ENCODE data around the gene FAM76A. TPM values are rescaled to one million over a fixed set of nuclear protein-coding genes. Genes with fewer than 3 reads are reported as not detected.
A peak's percentile ranks its signal among the peaks of the same experiment; 100 is the strongest.

The FAM76A gene
- total RNA-seq, 8 experiments from 2014 or later: 4.4 to 13.0 (median 11.2) TPM

- Histone ChIP-seq H3K27ac (no peak overlapping the region), H3K4me1 (replicated peaks in 1 of 2) (no peaks in the 10 kb centered on the region), H3K4me3 (no peak overlapping the region)
- 83 to 100% (median 93%) methylated on average over 1 to 5 of the region's 5 CpGs; no CpG with 5 or more reads in 5 of the 10 experiments for WGBS, 10 experiments
- in situ Hi-C loops (cut with MboI; ENCODE audit: low pct_unique_long_range_greater_than_20kb in 2 of 9, low sequenced_read_pairs in 9 of 9, unreplicated experiment in 9 of 9): no loop called here
- no peak for ATAC-seq (replicated peaks in 6 of 8)
These were observed 18.8 kb downstream of the FAM76A start for GRCh38 chr1:27744556-27744955.

- no peaks in the 10 kb centered on the region for H3K4me1 ChIP-seq (replicated peaks in 1 of 2)
- WGBS, 10 experiments: 75 to 96% (median 91%) methylated on average over 2 to 4 of the region's 4 CpGs; no CpG with 5 or more reads in 1 of the 10 experiments
- in situ Hi-C loops (cut with MboI; ENCODE audit: low pct_unique_long_range_greater_than_20kb in 2 of 9, low sequenced_read_pairs in 9 of 9, unreplicated experiment in 9 of 9): no loop called here
- H3K4me3 ChIP-seq: no peak overlapping the region
- no peak for ATAC-seq (replicated peaks in 6 of 8)
- H3K27ac ChIP-seq: no peak overlapping the region
These were observed 19.7 kb downstream of the FAM76A start for GRCh38 chr1:27745466-27745865.

- no peaks in the 10 kb centered on the region for H3K4me1 ChIP-seq (replicated peaks in 1 of 2)
- no peak for ATAC-seq (replicated peaks in 6 of 8)
- no peak overlapping the region for H3K27ac ChIP-seq
- H3K4me3 ChIP-seq: no peak overlapping the region
- in situ Hi-C loops (cut with MboI; ENCODE audit: low pct_unique_long_range_greater_than_20kb in 2 of 9, low sequenced_read_pairs in 9 of 9, unreplicated experiment in 9 of 9): no loop called here
- WGBS, 10 experiments: 37 to 93% (median 86%) methylated on average over 1 to 3 of the region's 3 CpGs; no CpG with 5 or more reads in 1 of the 10 experiments
These were observed 26.6 kb downstream of the FAM76A start for GRCh38 chr1:27752360-27752759.

- Histone ChIP-seq H3K4me1 (replicated peaks in 1 of 2) (no peaks in the 10 kb centered on the region), H3K4me3 (no peak overlapping the region), H3K27ac (no peak overlapping the region)
- 80 to 100% (median 100%) methylated on average over 1 of the region's 1 CpG; no CpG with 5 or more reads in 5 of the 10 experiments for WGBS, 10 experiments
- ATAC-seq (replicated peaks in 6 of 8): no peak
- in situ Hi-C loops (cut with MboI; ENCODE audit: low pct_unique_long_range_greater_than_20kb in 2 of 9, low sequenced_read_pairs in 9 of 9, unreplicated experiment in 9 of 9): no loop called here
These were observed 29.5 kb downstream of the FAM76A start for GRCh38 chr1:27755286-27755685.

- Histone ChIP-seq H3K4me1 (replicated peaks in 1 of 2) (no peaks in the 10 kb centered on the region), H3K27ac (no peak overlapping the region), H3K4me3 (no peak overlapping the region)
- in situ Hi-C loops (cut with MboI; ENCODE audit: low pct_unique_long_range_greater_than_20kb in 2 of 9, low sequenced_read_pairs in 9 of 9, unreplicated experiment in 9 of 9): no loop called here
- WGBS, 10 experiments: 67 to 100% (median 97%) methylated on average over 1 to 4 of the region's 4 CpGs
- ATAC-seq (replicated peaks in 6 of 8): no peak
These were observed 30.1 kb downstream of the FAM76A start for GRCh38 chr1:27755865-27756264.

GRCh38 chr1:27759236-27759635, 33.5 kb downstream of the FAM76A start:
- 56 to 100% (median 100%) methylated on average over 1 to 2 of the region's 2 CpGs for WGBS, 10 experiments
- ATAC-seq (replicated peaks in 6 of 8): no peak

GRCh38 chr1:27760426-27760825, 34.7 kb downstream of the FAM76A start:
- Histone ChIP-seq H3K4me3 (no peak overlapping the region), H3K4me1 (replicated peaks in 1 of 2) (no peaks in the 10 kb centered on the region), H3K27ac (no peak overlapping the region)
- WGBS, 10 experiments: 60 to 100% (median 90%) methylated on average over 2 to 3 of the region's 3 CpGs
- ATAC-seq (replicated peaks in 6 of 8): peak in 2 of 8 experiments; percentile 35 to 43
- in situ Hi-C loops (cut with MboI; ENCODE audit: low pct_unique_long_range_greater_than_20kb in 2 of 9, low sequenced_read_pairs in 9 of 9, unreplicated experiment in 9 of 9): no loop called here

More at GRCh38 chr1:27759236-27759635, 33.5 kb downstream of the FAM76A start:
- in situ Hi-C loops (cut with MboI; ENCODE audit: low pct_unique_long_range_greater_than_20kb in 2 of 9, low sequenced_read_pairs in 9 of 9, unreplicated experiment in 9 of 9): no loop called here
- Histone ChIP-seq H3K27ac (no peak overlapping the region), H3K4me1 (replicated peaks in 1 of 2) (no peaks in the 10 kb centered on the region), H3K4me3 (no peak overlapping the region)

GRCh38 chr1:27762033-27762432, 36.3 kb downstream of the FAM76A start:
- in situ Hi-C loops (cut with MboI; ENCODE audit: low pct_unique_long_range_greater_than_20kb in 2 of 9, low sequenced_read_pairs in 9 of 9, unreplicated experiment in 9 of 9): no loop called here
- WGBS, 10 experiments: 86% methylated on average over 1 of the region's 1 CpG; no CpG with 5 or more reads in 8 of the 10 experiments

GRCh38 chr1:27763358-27763757, 37.6 kb downstream of the FAM76A start:
- in situ Hi-C loops (cut with MboI; ENCODE audit: low pct_unique_long_range_greater_than_20kb in 2 of 9, low sequenced_read_pairs in 9 of 9, unreplicated experiment in 9 of 9): no loop called here
- Histone ChIP-seq H3K4me3 (no peak overlapping the region), H3K27ac (no peak overlapping the region), H3K4me1 (replicated peaks in 1 of 2) (no peaks in the 10 kb centered on the region)
- ATAC-seq (replicated peaks in 6 of 8): peak in 3 of 8 experiments; percentile 31 to 51 (median 45)
- 80 to 100% (median 91%) methylated on average over 1 to 4 of the region's 4 CpGs; no CpG with 5 or more reads in 4 of the 10 experiments for WGBS, 10 experiments

More at GRCh38 chr1:27762033-27762432, 36.3 kb downstream of the FAM76A start:
- Histone ChIP-seq H3K4me3 (no peak overlapping the region), H3K4me1 (replicated peaks in 1 of 2) (no peaks in the 10 kb centered on the region), H3K27ac (no peak overlapping the region)
- peak in 3 of 8 experiments; percentile 59 to 78 (median 75) for ATAC-seq (replicated peaks in 6 of 8)

- Histone ChIP-seq H3K4me1 (replicated peaks in 1 of 2) (peaks cover 5 to 12% of the 10 kb centered on the region in 2 donors), H3K4me3 (no peak overlapping the region), H3K27ac (no peak overlapping the region)
- in situ Hi-C loops (cut with MboI; ENCODE audit: low pct_unique_long_range_greater_than_20kb in 2 of 9, low sequenced_read_pairs in 9 of 9, unreplicated experiment in 9 of 9): no loop called here
- 0 to 100% (median 82%) methylated on average over 1 to 2 of the region's 2 CpGs; no CpG with 5 or more reads in 3 of the 10 experiments for WGBS, 10 experiments
- ATAC-seq (replicated peaks in 6 of 8): no peak
These were observed 44.6 kb downstream of the FAM76A start for GRCh38 chr1:27770293-27770830.

- in situ Hi-C loops (cut with MboI; ENCODE audit: low pct_unique_long_range_greater_than_20kb in 2 of 9, low sequenced_read_pairs in 9 of 9, unreplicated experiment in 9 of 9): no loop called here
- Histone ChIP-seq H3K4me1 (replicated peaks in 1 of 2) (peaks cover 5 to 16% of the 10 kb centered on the region in 2 donors), H3K27ac (peak overlapping the region; percentile 68 to 80), H3K4me3 (peak overlapping the region; percentile 80 to 91 (median 86))
- 4 to 89% (median 49%) methylated on average over 2 to 18 of the region's 18 CpGs; no CpG with 5 or more reads in 1 of the 10 experiments for WGBS, 10 experiments
- ATAC-seq (replicated peaks in 6 of 8): no peak
These were observed 46.5 kb downstream of the FAM76A start for GRCh38 chr1:27772036-27772931.

GRCh38 chr1:27772932-27773825, 47.4 kb downstream of the FAM76A start, which contains the start of gene STX12:
Gene STX12, plus strand, starts transcription at chr1:27773219. Its CDS starts 89 bp downstream, at chr1:27773308.
- H3K4me3 ChIP-seq: peak within 1 kb of the TSS; percentile 80 to 91 (median 86)
- H3K4me1 ChIP-seq (replicated peaks in 1 of 2): peaks cover 5 to 16% of the 10 kb centered on the region in 2 donors
- WGBS, 10 experiments: 0 to 9% (median 2%) methylated on average over 1 to 26 of the region's 58 CpGs; no CpG with 5 or more reads in 4 of the 10 experiments
- ATAC-seq (replicated peaks in 6 of 8): peak; percentile 84 to 96 (median 94)
- peak within 1 kb of the TSS; percentile 84 to 85 for H3K27ac ChIP-seq
- in situ Hi-C loops (cut with MboI; ENCODE audit: low pct_unique_long_range_greater_than_20kb in 2 of 9, low sequenced_read_pairs in 9 of 9, unreplicated experiment in 9 of 9): no loop called here

Measured in motor neuron (in vitro differentiated cells).